GM21786 (cell line): ENCODE measurements around the gene DRAM2.
"Not testable (repeated sequence)": the region's sequence is repeated elsewhere in the genome, so short reads cannot be mapped to it uniquely, and the experiment has no call there.

Experiments
- ATAC-seq: cut with Tn5 transposase; IDR thresholded peaks from one replicate; pipeline ENCODE4 v1.9.1; 2021; ENCODE audit not compliant: unreplicated experiment

The DRAM2 gene

GRCh38 chr1:111084999-111085398 is 54.9 kb downstream of the DRAM2 start:
- no peak for ATAC-seq

GRCh38 chr1:111082421-111083203 is 57.3 kb downstream of the DRAM2 start:
- ATAC-seq = no peak

GRCh38 chr1:111079329-111079728 is 60.6 kb downstream of the DRAM2 start:
- ATAC-seq = not testable (repeated sequence)

GRCh38 chr1:111077312-111077711 is 62.6 kb downstream of the DRAM2 start:
- not testable (repeated sequence) for ATAC-seq
